H7 (cell line): ENCODE measurements around the gene LYRM4. TPM values are rescaled to one million over a fixed set of nuclear protein-coding genes. Genes with fewer than 3 reads are reported as not detected.

Experiments used
- DNase-seq: peaks from one replicate; pipeline ENCODE4 v3.0.0; 2012
- H3K27me3 ChIP-seq: 2 replicates; pipeline ENCODE4 v1.6.0; 2011; ENCODE audit warnings: mild to moderate bottlenecking, low read length; ENCODE audit not compliant: control insufficient read depth, insufficient read depth
- H3K36me3 ChIP-seq: replicated peaks from 2 replicates; pipeline ENCODE4 v1.5.1; 2011; ENCODE audit warnings: low read length; ENCODE audit not compliant: control insufficient read depth, insufficient read depth
- H3K4me3 ChIP-seq: 2 replicates; pipeline ENCODE4 v1.5.1; 2011; ENCODE audit warnings: low read depth, mild to moderate bottlenecking, control low read depth, low read length, moderate library complexity; ENCODE audit not compliant: insufficient read depth
- total RNA-seq: library from RNA; depleted of rRNA; stranded (reverse); fragments of >200 nt; shearing (Covaris generic); gene quantifications from 2 replicates; pipeline ENCODE4 v1.2.3, GENCODE V29; 2014

Gene LYRM4
- total RNA-seq, 1 experiment from 2014 or later: 45.6 TPM

DNA sequence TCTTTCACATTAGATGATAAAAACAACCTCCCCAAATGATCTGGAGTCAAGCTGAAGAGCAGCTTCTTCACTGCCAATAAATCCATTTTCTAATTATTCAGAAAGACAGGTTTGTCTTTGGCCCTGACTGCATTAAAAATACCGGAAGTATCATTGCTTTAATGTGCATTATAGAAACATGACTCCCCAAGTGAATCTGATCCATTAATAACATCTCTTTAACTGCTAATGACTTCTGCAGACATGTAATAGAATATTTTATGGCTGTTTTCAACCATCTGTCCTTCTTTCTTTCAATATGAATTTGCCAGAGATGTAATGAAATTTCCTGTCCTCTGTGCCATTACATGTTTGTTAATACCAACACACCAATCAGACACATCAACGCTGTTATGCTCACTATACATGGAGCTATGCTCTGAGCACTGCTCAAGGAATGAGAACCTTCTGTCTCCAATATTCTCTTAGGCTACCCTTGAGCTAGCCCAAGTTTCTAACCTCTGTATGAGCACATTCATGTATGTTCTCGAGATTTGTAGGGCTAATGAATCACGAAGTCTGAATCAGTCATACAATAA lies 87.8 kb downstream of the LYRM4 start:
- Histone ChIP-seq H3K27me3 (no peaks in the 10 kb centered on the region), H3K4me3 (no peak overlapping the region), H3K36me3 (no peaks in the 10 kb centered on the region)
- DNase-seq: no peak

DNA sequence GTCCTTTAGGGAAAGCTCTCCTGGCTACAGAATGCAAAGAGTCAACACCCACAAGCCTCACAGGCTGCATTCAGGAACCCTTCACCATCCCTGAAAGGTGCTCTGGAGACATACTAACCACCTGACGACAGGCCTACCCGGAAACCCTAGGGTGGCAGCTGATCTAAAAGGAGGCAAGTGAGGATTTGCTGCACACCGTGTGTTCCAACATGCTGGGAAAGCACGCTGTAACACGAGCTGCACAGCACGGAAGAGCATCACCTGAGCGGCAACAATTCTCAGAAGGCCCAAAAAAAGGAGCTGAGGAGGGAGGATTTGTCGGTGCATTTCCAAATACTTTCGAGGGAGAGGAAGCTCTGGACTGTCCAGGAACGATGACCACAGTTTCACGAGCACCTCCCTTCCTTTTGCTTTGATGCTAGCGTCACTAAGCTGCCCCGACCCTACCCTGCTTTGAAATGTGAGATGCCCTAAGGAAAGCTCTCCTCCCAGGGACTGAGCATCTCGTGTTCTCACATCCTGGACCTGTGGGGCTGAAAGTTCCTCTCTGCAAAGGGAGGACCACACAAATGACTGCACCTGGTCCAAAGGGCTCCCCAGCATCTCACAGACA lies 88.6 kb downstream of the LYRM4 start:
- Histone ChIP-seq H3K4me3 (no peak overlapping the region), H3K36me3 (no peaks in the 10 kb centered on the region), H3K27me3 (no peaks in the 10 kb centered on the region)
- no peak for DNase-seq

DNA sequence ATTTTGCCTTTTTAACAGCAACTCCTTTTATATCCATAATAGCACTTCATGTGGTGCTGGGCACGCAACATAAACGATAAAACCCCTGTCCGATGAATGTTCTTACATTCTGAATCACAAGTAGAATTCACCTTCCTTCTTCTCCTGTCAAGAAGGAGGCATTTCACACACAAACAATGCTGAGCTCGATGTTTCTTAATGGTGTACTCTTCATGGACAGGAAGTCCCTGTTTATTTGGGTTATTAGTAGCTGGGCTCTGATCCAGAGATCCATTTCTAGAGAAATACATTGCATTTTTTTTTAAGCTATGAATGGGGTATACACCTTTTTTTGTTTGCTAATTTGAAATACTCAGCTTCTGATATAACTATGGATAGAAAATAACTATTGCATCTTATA lies 93.2 kb downstream of the LYRM4 start:
- DNase-seq: no peak
- Histone ChIP-seq H3K27me3 (no peaks in the 10 kb centered on the region), H3K4me3 (no peak overlapping the region), H3K36me3 (no peaks in the 10 kb centered on the region)

DNA sequence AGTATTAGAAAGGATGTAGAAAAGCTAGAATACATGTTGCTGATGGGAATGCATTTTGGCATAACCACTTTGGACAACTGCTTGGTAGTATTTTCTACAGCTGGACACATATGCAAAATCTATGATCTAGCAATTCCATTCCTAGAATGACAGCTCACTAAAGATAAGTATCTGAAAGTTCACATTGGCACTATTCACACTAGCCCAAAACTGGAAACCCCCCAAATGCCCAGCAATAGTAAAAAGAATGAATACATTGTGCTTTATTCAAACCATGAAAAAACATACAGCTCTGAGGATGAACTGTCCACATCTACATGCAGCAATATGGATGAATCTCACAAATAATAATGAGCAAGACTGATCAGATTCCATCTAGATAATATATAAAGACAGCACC lies 96.7 kb downstream of the LYRM4 start:
- H3K27me3 ChIP-seq: no peaks in the 10 kb centered on the region
- H3K36me3 ChIP-seq: no peaks in the 10 kb centered on the region
- DNase-seq: no peak
- H3K4me3 ChIP-seq: no peak overlapping the region

DNA sequence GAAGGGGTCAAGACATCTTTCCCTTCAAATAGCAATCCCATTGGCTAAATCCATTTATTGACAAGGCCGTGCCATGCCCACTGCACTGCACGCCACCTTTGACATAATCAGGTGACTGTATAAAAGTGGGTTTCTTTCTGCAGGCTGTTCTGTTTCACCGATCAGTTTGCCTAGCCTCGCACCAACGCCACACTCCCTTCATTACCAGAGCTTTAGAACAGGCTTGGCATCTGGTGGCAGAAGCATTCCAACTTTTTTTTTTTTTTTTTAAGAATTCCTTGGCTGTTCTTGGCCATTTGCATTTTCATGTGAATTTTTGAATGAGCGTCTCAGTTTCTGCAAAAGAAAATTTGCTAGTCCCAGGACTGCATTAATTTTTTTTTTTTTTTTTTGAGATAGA lies 97.5 kb downstream of the LYRM4 start:
- H3K36me3 ChIP-seq: no peaks in the 10 kb centered on the region
- DNase-seq: no peak
- no peak overlapping the region for H3K4me3 ChIP-seq
- H3K27me3 ChIP-seq: no peaks in the 10 kb centered on the region

DNA sequence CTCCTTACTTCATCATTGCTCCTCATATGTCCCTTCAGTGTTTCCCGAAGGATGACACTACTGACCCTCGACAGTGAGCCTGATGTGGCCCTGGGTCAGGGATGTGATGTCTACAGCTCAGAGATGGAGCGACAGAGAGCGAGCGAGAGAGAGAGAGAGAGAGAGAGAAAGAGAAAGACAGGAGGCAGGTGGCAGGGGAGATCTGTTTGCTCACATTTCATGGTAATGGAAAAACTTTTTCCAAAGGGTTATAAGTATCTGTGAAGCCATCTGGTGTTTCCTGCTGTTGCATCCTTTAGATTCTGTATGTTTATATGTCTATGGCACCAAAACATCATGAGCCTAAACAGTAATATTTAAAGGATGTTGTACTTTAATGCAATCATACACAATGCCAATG lies 98.4 kb downstream of the LYRM4 start:
- no peak for DNase-seq

DNA sequence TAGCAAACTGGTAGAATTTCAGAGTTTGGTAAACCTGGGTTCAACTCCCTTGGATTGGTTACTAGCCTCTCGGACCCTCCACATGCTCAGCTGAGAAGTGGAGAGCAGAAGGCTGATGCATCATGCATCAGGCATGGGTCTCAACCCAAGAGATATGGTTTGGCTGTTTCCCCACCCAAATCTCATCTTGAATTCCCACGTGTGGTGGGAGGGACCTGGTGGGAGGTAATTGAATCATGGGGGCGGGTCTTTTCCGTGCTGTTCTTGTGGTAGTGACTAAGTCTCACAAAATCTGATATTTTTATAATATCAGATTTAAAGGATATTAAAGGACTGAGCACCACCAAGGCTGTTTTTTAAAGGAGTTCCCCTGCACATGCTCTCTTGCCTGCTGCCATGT lies 100.5 kb downstream of the LYRM4 start:
- H3K4me3 ChIP-seq: no peak overlapping the region
- H3K27me3 ChIP-seq: no peaks in the 10 kb centered on the region
- DNase-seq: no peak
- H3K36me3 ChIP-seq: no peaks in the 10 kb centered on the region

More for the DNA sequence above, 98.4 kb downstream of the LYRM4 start:
- H3K36me3 ChIP-seq: no peaks in the 10 kb centered on the region
- H3K27me3 ChIP-seq: no peaks in the 10 kb centered on the region
- H3K4me3 ChIP-seq: no peak overlapping the region

DNA sequence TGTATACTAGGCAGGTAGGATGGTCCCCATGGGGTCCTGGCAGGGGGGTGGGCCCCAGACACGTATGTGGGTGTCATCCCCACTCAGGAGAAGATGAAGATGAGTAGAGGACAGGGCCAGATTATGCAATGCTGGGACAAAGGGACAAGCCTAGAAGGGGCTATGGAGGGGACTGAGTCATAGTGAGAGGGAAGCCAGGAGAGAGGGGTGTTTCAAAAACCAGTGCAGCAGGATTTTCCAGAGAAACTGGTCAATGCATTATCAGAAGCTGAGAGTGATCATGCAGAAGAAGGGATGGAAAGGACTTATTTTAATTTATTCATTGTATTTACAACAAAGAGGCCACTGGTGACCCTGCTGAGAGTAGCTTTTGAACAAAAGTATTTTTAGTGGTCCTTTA lies 101.6 kb downstream of the LYRM4 start:
- H3K4me3 ChIP-seq: no peak overlapping the region
- H3K27me3 ChIP-seq: no peaks in the 10 kb centered on the region
- no peak for DNase-seq
- H3K36me3 ChIP-seq: no peaks in the 10 kb centered on the region

DNA sequence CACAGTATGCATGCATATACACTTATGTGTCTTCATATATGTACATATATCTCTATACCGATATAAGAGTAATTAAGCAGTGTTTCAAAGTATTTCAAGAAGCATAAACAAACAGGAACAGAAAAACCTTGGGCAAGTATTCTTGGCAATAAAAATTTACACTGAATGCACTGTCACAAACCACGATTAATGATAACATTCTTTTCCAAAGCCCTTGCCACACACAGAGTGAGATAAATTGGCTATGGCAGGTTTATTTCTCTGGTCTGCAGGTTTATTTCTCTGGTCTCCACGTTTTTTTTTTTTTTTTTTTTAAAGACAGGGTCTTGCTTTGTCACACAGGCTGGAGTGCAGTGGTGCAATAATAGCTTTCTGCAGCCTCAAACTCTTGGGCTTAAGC lies 102.6 kb downstream of the LYRM4 start:
- no peak for DNase-seq
- no peak overlapping the region for H3K4me3 ChIP-seq
- H3K36me3 ChIP-seq: no peaks in the 10 kb centered on the region

DNA sequence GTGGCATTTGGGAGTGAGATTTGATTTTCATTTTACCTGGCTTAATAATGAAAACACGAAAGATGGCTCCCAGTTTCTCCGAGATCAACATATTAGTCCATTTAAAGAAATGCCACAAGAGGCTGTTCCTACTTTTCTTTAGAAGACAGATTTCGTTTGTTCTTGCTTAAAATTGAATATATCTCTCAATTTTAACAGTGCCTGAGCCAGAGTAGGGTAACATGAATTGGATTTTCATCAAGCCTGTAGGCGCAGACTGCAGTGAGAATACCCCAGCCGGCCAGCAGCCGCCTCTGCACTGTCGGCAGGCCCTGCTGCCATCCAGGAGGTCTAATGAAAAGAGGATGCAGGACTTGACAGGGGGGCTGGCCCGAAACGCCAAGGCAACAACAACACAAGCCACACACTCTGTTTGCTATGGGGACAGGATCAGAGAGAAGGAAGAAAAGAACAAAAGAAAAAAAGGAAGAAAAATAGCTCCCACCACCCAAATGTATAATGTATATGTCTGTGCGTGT lies 103.1 kb downstream of the LYRM4 start:
- Histone ChIP-seq H3K27me3 (no peaks in the 10 kb centered on the region), H3K36me3 (no peaks in the 10 kb centered on the region), H3K4me3 (no peak overlapping the region)
- no peak for DNase-seq

More for the DNA sequence above, 102.6 kb downstream of the LYRM4 start:
- H3K27me3 ChIP-seq: no peaks in the 10 kb centered on the region

DNA sequence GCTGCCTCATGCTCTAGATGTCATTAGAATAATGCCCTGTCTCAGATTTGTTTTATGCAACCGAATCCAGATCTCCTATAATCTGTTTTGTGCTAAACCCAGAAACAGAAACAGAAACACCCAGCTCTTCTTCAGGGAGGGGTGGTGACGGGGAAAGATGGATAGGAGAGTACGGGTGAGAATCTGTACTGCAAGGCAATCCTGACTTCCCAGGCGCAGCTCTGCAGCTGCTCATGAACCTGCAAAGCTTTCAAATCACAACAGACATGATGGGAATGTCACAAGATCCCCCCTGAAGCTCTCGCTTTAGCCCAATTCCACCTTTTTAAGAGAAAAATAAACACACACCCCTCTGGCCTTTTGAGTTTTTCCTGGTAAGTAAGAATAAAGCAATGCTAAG lies 104.1 kb downstream of the LYRM4 start:
- DNase-seq: no peak
- Histone ChIP-seq H3K4me3 (no peak overlapping the region), H3K27me3 (no peaks in the 10 kb centered on the region), H3K36me3 (no peaks in the 10 kb centered on the region)

DNA sequence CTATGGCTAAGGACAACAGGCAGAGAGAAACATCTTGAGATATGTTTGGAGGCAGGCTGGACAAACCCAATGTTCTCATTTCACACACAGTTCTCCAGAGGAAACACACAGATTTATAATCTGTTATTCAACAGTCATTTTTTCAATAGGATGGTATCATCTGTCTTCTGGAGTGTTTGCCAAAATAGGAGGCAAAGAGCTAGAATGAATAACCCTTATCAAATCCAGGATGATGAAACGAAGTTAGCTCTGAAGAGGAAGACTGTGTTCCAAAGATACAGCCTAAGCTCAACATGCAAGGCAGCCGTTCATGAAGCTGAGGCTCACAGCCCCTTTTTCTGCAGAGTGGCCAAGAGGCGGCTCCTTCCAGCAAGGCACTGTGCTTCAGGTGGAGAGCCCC lies 104.8 kb downstream of the LYRM4 start:
- Histone ChIP-seq H3K4me3 (no peak overlapping the region), H3K27me3 (no peaks in the 10 kb centered on the region), H3K36me3 (no peaks in the 10 kb centered on the region)
- no peak for DNase-seq

DNA sequence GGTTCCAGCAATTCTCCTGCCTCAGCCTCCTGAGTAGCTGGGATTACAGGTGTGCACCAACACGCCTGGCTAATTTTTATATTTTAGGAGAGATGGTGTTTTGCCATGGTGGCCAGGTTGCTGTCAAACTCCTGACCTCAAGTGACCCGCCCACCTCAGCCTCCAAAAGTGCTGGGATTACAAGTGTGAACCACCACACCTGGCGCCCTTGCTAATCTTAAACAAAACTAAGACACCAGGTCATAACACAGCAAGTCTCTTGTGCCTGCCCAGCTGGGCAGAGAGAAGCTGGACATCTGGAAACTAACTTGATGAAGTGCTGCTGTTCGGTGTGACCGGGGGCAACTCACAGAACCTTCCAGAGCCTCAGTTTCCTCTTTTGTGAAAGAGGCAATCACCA lies 107.6 kb downstream of the LYRM4 start:
- Histone ChIP-seq H3K36me3 (no peaks in the 10 kb centered on the region), H3K4me3 (no peak overlapping the region), H3K27me3 (no peaks in the 10 kb centered on the region)
- no peak for DNase-seq

DNA sequence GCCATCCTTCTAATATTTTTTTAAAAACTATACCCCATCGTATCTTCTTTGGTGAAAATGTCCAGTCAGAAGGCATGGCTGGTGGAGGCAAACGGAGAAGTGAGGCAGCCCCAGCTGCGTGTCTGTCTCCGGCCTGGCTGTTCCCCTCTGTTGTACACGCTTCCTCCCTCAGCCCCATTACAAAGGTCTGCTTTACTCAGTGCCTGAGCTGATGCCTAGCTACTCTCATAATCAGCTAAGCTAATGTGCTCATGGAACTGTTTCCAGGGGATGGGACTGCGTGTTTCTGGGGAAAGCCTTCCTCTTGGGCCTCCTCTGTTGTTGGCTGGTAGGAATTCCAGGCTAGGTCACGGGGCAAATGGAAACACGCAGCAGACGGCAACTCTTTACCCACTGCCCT lies 108.3 kb downstream of the LYRM4 start:
- Histone ChIP-seq H3K27me3 (no peaks in the 10 kb centered on the region), H3K36me3 (no peaks in the 10 kb centered on the region), H3K4me3 (no peak overlapping the region)
- no peak for DNase-seq

DNA sequence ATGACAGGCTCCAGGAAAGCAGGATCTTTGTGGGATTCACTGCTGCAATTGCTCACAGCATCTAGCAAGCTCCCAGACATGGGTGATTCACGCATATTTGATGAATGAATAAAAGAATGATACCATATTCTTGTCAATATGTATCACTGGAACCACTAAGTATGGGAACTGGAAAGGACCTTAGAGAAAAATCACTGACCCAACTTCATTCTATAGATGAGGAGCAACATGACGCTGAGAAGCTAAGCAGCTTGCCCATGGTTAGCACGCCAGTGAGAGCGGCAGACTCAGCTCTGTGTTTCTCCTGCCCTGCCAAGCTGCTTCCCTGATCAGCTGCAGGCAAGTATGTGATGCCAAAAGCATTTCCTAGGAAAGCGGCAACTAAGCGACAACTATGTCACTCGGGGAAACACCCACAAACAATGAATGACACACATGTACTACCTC lies 108.8 kb downstream of the LYRM4 start:
- DNase-seq: no peak
- H3K27me3 ChIP-seq: no peaks in the 10 kb centered on the region
- no peak overlapping the region for H3K4me3 ChIP-seq
- H3K36me3 ChIP-seq: no peaks in the 10 kb centered on the region
